Cardiac ventricle fibroblast (primary cell): Measurements from ENCODE around the gene SPRING1. TPM values are rescaled to one million over a fixed set of nuclear protein-coding genes. Genes with fewer than 3 reads are reported as not detected.

ENCODE experiments used
- total RNA-seq: library from RNA; depleted of rRNA; stranded (reverse); fragments of >200 nt; gene quantifications from 2 replicates; pipeline ENCODE4 v1.2.3, GENCODE V29; 2015

The SPRING1 gene
- 16.6 and 17.1 TPM in 2 replicates for total RNA-seq

DNA sequence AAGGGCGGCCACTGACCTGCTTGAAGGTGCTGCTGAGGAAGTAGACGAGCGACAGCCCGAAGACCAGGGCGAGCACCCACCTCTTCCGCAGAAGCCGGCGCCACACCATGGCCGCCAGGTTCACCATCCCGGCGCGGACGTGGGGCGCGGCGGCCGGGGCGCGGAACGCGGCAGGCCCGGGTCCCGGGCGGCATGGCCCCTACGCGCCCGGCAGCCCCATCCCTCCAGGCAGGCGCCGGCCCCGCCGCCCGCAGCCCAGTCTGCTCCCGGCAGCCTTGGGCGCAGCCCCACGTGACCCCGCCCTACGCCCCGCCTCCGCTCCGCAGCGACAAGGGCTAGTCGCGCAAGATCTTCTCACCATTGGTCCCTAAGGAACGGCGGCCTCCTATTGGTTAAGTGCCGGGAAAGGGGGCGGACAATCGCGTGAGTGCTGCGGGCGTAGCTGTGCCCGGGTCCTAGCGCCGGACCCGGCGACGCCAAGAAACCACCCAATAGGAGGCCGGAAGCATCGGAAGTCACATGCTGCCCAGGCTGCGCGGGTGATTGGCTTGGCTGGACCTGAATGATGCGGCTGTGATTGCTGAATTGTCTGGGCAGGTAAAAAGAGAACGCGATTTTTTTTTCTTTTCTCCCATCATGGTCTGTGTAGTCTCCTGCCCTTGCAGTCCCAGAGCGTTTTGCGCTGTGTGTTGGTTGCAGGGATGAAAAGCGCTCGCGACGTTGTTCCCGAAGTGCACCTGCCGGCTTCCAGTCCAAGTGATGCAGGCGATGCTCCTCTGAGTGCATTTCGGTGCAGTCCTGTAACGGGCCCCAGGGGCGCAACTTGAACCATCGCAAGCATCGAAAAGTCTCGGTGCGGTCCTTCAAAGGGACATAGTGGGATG, at the start of gene SPRING1, which contains the start of gene RNFT2:
Gene SPRING1 (minus strand): TSS at position 296 of the 884 bp plus-strand sequence. CDS start 169 bp downstream, at position 127.
Gene RNFT2 (plus strand): TSS at position 542 of the 884 bp plus-strand sequence. CDS start 2,183 bp downstream, outside the sequence.

Other genes with a start within 250 kb of the SPRING1 start
- gene MAP1LC3B2, start 178.7 kb downstream of the SPRING1 start, total RNA-seq, result 0.24 and 0.37 TPM in 2 replicates
- gene RNFT2, start 246 bp upstream of the SPRING1 start, total RNA-seq, result 0.78 and 3.2 TPM in 2 replicates
- not detected in 2 replicates for gene HRK, start 143.4 kb upstream of the SPRING1 start, total RNA-seq
- gene FBXW8, start 172.9 kb upstream of the SPRING1 start, total RNA-seq, result 18.1 and 19.0 TPM in 2 replicates